KMS-11 (cell line): Measurements from ENCODE around the gene PHLDB2.

Experiments
- H2AFZ ChIP-seq: fragments of 200-600 bp; sonication (generic); 2 replicates; pipeline ENCODE4 v1.6.1; 2016; ENCODE audit warnings: antibody characterized with exemption, mixed run types, low read depth
- H3K27ac ChIP-seq: fragments of 200-600 bp; sonication (generic); 2 replicates; pipeline ENCODE4 v1.6.1; 2016; ENCODE audit warnings: mild to moderate bottlenecking, mixed run types
- H3K27me3 ChIP-seq: fragments of 200-600 bp; sonication (generic); 2 replicates; pipeline ENCODE4 v1.6.1; 2017; ENCODE audit warnings: mild to moderate bottlenecking, low read depth, mixed run types, moderate library complexity; ENCODE audit not compliant: insufficient read depth
- H3K36me3 ChIP-seq: fragments of 200-600 bp; sonication (generic); 2 replicates; pipeline ENCODE4 v1.6.1; 2017; ENCODE audit warnings: mild to moderate bottlenecking, mixed run types; ENCODE audit not compliant: insufficient read depth
- H3K4me1 ChIP-seq: fragments of 200-600 bp; sonication (generic); 2 replicates; pipeline ENCODE4 v1.6.1; 2016; ENCODE audit warnings: mild to moderate bottlenecking, low read depth, mixed run types; ENCODE audit not compliant: poor library complexity, severe bottlenecking
- H3K4me2 ChIP-seq: fragments of 200-600 bp; sonication (generic); 2 replicates; pipeline ENCODE4 v1.7.0; 2016; ENCODE audit warnings: mild to moderate bottlenecking, mixed run types
- H3K4me3 ChIP-seq: fragments of 200-600 bp; sonication (generic); IDR thresholded peaks from 2 replicates; pipeline ENCODE4 v1.6.1; 2017; ENCODE audit warnings: low read depth, low read length, mixed read lengths; ENCODE audit not compliant: insufficient read depth
- H3K79me2 ChIP-seq: fragments of 200-600 bp; sonication (generic); 2 replicates; pipeline ENCODE4 v1.6.1; 2016; ENCODE audit warnings: low read depth, mixed run types; ENCODE audit not compliant: insufficient read depth
- H3K9ac ChIP-seq: fragments of 200-600 bp; sonication (generic); 2 replicates; pipeline ENCODE4 v1.6.1; 2016; ENCODE audit warnings: mild to moderate bottlenecking, mixed run types
- H4K20me1 ChIP-seq: fragments of 200-600 bp; sonication (generic); 2 replicates; pipeline ENCODE4 v1.6.1; 2016; ENCODE audit warnings: mild to moderate bottlenecking, mixed run types; ENCODE audit not compliant: insufficient read depth
- CTCF ChIP-seq: fragments of 200-600 bp; sonication (generic); conservative IDR thresholded peaks from 2 replicates; pipeline ENCODE4 v1.6.1; 2017; ENCODE audit warnings: low read depth, mild to moderate bottlenecking, antibody characterized with exemption, low read length, moderate library complexity, mixed read lengths

Gene PHLDB2

GRCh38 chr3:111837112-111837511, 22.0 kb upstream of the PHLDB2 start:
- no peak overlapping the region for H3K27ac ChIP-seq
- no peaks in the 10 kb centered on the region for H3K79me2 ChIP-seq
- H3K9ac ChIP-seq = no peak overlapping the region
- H4K20me1 ChIP-seq = no peaks in the 10 kb centered on the region
- H3K4me3 ChIP-seq = no peak overlapping the region
- no peak for TF ChIP-seq CTCF
- no peak overlapping the region for H2AFZ ChIP-seq
- H3K4me2 ChIP-seq = no peak overlapping the region
- peaks cover 4% of the 10 kb centered on the region for H3K4me1 ChIP-seq
- H3K27me3 ChIP-seq = no peaks in the 10 kb centered on the region
- H3K36me3 ChIP-seq = no peaks in the 10 kb centered on the region

- H3K27me3 ChIP-seq = no peaks in the 10 kb centered on the region
- no peaks in the 10 kb centered on the region for H3K79me2 ChIP-seq
- H4K20me1 ChIP-seq = no peaks in the 10 kb centered on the region
- no peak overlapping the region for H3K27ac ChIP-seq
- H3K9ac ChIP-seq = no peak overlapping the region
- H3K4me3 ChIP-seq = no peak overlapping the region
- no peaks in the 10 kb centered on the region for H3K4me1 ChIP-seq
- TF ChIP-seq CTCF = no peak
- no peak overlapping the region for H3K4me2 ChIP-seq
- H3K36me3 ChIP-seq = no peaks in the 10 kb centered on the region
- no peak overlapping the region for H2AFZ ChIP-seq
Measured at GRCh38 chr3:111838133-111838532, 20.9 kb upstream of the PHLDB2 start.

- H3K4me3 ChIP-seq = no peak overlapping the region
- no peak overlapping the region for H2AFZ ChIP-seq
- no peak overlapping the region for H3K4me2 ChIP-seq
- H3K79me2 ChIP-seq = no peaks in the 10 kb centered on the region
- no peak for TF ChIP-seq CTCF
- no peak overlapping the region for H3K9ac ChIP-seq
- no peaks in the 10 kb centered on the region for H3K27me3 ChIP-seq
- H3K36me3 ChIP-seq = no peaks in the 10 kb centered on the region
- no peak overlapping the region for H3K27ac ChIP-seq
- no peaks in the 10 kb centered on the region for H3K4me1 ChIP-seq
- no peaks in the 10 kb centered on the region for H4K20me1 ChIP-seq
Measured at GRCh38 chr3:111846039-111846438, 13.0 kb upstream of the PHLDB2 start.

GRCh38 chr3:111846717-111847116, 12.3 kb upstream of the PHLDB2 start:
- Histone ChIP-seq H3K79me2 (no peaks in the 10 kb centered on the region), H3K27ac (no peak overlapping the region), H4K20me1 (no peaks in the 10 kb centered on the region), H3K4me1 (no peaks in the 10 kb centered on the region), H3K4me2 (no peak overlapping the region), H3K9ac (no peak overlapping the region), H3K4me3 (no peak overlapping the region), H3K27me3 (no peaks in the 10 kb centered on the region), H2AFZ (no peak overlapping the region), H3K36me3 (no peaks in the 10 kb centered on the region)
- TF ChIP-seq CTCF = no peak

- H3K27me3 ChIP-seq = no peaks in the 10 kb centered on the region
- H3K4me1 ChIP-seq = no peaks in the 10 kb centered on the region
- H3K4me3 ChIP-seq = no peak overlapping the region
- no peaks in the 10 kb centered on the region for H3K36me3 ChIP-seq
- no peaks in the 10 kb centered on the region for H4K20me1 ChIP-seq
- H3K27ac ChIP-seq = no peak overlapping the region
- no peak overlapping the region for H2AFZ ChIP-seq
- no peak for TF ChIP-seq CTCF
- no peak overlapping the region for H3K9ac ChIP-seq
- H3K4me2 ChIP-seq = no peak overlapping the region
- no peaks in the 10 kb centered on the region for H3K79me2 ChIP-seq
Measured at GRCh38 chr3:111848283-111848682, 10.8 kb upstream of the PHLDB2 start.
